Mesenchymal stem cell (in vitro differentiated cells and primary cell): Measurements from ENCODE around the gene PTTG1IP2.
"Not testable (repeated sequence)": the region's sequence is repeated elsewhere in the genome, so short reads cannot be mapped to it uniquely, and the experiment has no call there.

Source experiments
- DNase-seq: peaks from one replicate; pipeline ENCODE4 v3.0.0-alpha.2; 2013
- H2AFZ ChIP-seq: one replicate; pipeline ENCODE4 v1.6.1; 2013; ENCODE audit warnings: low read depth, mild to moderate bottlenecking, control low read depth, inconsistent platforms, low read length, moderate library complexity
- H2AK5ac ChIP-seq: 2 replicates; pipeline ENCODE4 v1.6.1; 2013; ENCODE audit warnings: low read length, moderate library complexity, mild to moderate bottlenecking, inconsistent platforms; ENCODE audit not compliant: severe bottlenecking
- H2BK120ac ChIP-seq: one replicate; pipeline ENCODE4 v1.6.1; 2013; ENCODE audit warnings: low read depth, mild to moderate bottlenecking, inconsistent platforms, low read length, moderate library complexity
- H2BK12ac ChIP-seq, 2 experiments: one replicate each; pipeline ENCODE4 v1.6.1; 2013; ENCODE audit warnings: inconsistent platforms in 2 of 2, low read length in 2 of 2, mild to moderate bottlenecking in 2 of 2, moderate library complexity in 2 of 2, control low read depth in 1 of 2
- H2BK15ac ChIP-seq: one replicate; pipeline ENCODE4 v1.6.1; 2013; ENCODE audit warnings: mild to moderate bottlenecking, low read depth, inconsistent platforms; ENCODE audit not compliant: poor library complexity, severe bottlenecking
- H2BK5ac ChIP-seq: 2 replicates; pipeline ENCODE4 v1.6.1; 2013; ENCODE audit warnings: low read depth, mild to moderate bottlenecking, low read length, control low read depth, inconsistent platforms; ENCODE audit not compliant: poor library complexity, severe bottlenecking
- H3K14ac ChIP-seq, 2 experiments: one replicate each; pipeline ENCODE4 v1.6.1; 2013; ENCODE audit warnings: inconsistent platforms in 2 of 2, low read length in 2 of 2, control low read depth in 1 of 2, mild to moderate bottlenecking in 1 of 2, moderate library complexity in 1 of 2
- H3K18ac ChIP-seq, 2 experiments: one replicate each; pipeline ENCODE4 v1.6.1; 2013; ENCODE audit warnings: inconsistent platforms in 2 of 2, low read length in 2 of 2, control low read depth in 1 of 2, low read depth in 1 of 2, mild to moderate bottlenecking in 1 of 2
- H3K23ac ChIP-seq, 2 experiments: one replicate each; pipeline ENCODE4 v1.6.1; 2013; ENCODE audit warnings: inconsistent platforms in 2 of 2, low read length in 2 of 2, mild to moderate bottlenecking in 2 of 2, moderate library complexity in 2 of 2, control low read depth in 1 of 2
- H3K27ac ChIP-seq: 2 replicates; pipeline ENCODE4 v1.5.1; 2013; ENCODE audit warnings: mild to moderate bottlenecking, moderate library complexity, low read length, control low read depth, inconsistent platforms; ENCODE audit not compliant: poor library complexity, severe bottlenecking
- H3K27me3 ChIP-seq, 2 experiments: 2 replicates each; pipeline versions ENCODE4 v1.6.1 to v1.7.0; 2013; ENCODE audit warnings: low read length in 2 of 2, mild to moderate bottlenecking in 2 of 2, moderate library complexity in 2 of 2, control low read depth in 1 of 2, inconsistent platforms in 1 of 2; ENCODE audit not compliant: control insufficient read depth in 1 of 2, insufficient read depth in 1 of 2
- H3K36me3 ChIP-seq, 2 experiments: 2 replicates each; pipeline versions ENCODE4 v1.6.1 to v1.7.0; 2013; ENCODE audit warnings: low read length in 2 of 2, control low read depth in 1 of 2, inconsistent platforms in 1 of 2, low read depth in 1 of 2, mild to moderate bottlenecking in 1 of 2; ENCODE audit not compliant: insufficient read depth in 2 of 2, control insufficient read depth in 1 of 2
- H3K4ac ChIP-seq, 2 experiments: one replicate each; pipeline ENCODE4 v1.6.1; 2013; ENCODE audit warnings: inconsistent platforms in 2 of 2, low read length in 2 of 2, mild to moderate bottlenecking in 2 of 2, moderate library complexity in 2 of 2, control low read depth in 1 of 2, low read depth in 1 of 2
- H3K4me1 ChIP-seq: 2 replicates; pipeline ENCODE4 v1.6.1; 2013; ENCODE audit warnings: low read depth, low read length, control low read depth; ENCODE audit not compliant: control insufficient read depth, insufficient read depth
- H3K4me2 ChIP-seq: 2 replicates; pipeline ENCODE4 v1.6.1; 2013; ENCODE audit warnings: low read length, mild to moderate bottlenecking, inconsistent platforms; ENCODE audit not compliant: poor library complexity, severe bottlenecking
- H3K4me3 ChIP-seq, 2 experiments: 2 replicates each; pipeline versions ENCODE4 v1.5.1 to v1.7.0; 2013; ENCODE audit warnings: low read length in 2 of 2, mild to moderate bottlenecking in 2 of 2, control low read depth in 1 of 2, low read depth in 1 of 2; ENCODE audit not compliant: insufficient read depth in 1 of 2
- H3K79me1 ChIP-seq: replicated peaks from 2 replicates; pipeline ENCODE4 v1.6.1; 2013; ENCODE audit warnings: mild to moderate bottlenecking, control low read depth, low read length, inconsistent platforms; ENCODE audit not compliant: poor library complexity, severe bottlenecking
- H3K9ac ChIP-seq: 2 replicates; pipeline ENCODE4 v1.7.0; 2013; ENCODE audit warnings: mild to moderate bottlenecking, low read length, moderate library complexity
- H3K9me3 ChIP-seq: 2 replicates; pipeline ENCODE4 v1.7.0; 2013; ENCODE audit warnings: mild to moderate bottlenecking, low read length; ENCODE audit not compliant: control insufficient read depth
- H4K8ac ChIP-seq: one replicate; pipeline ENCODE4 v1.6.1; 2013; ENCODE audit warnings: inconsistent platforms, mild to moderate bottlenecking, low read length, moderate library complexity
- H4K91ac ChIP-seq: one replicate; pipeline ENCODE4 v1.6.1; 2013; ENCODE audit warnings: mild to moderate bottlenecking, low read length, inconsistent platforms
- WGBS: methylation state at CpG from one replicate; pipeline ENCODE4 v1.1.7; 2013; ENCODE audit warnings: mixed read lengths; 5-methylcytosine and 5-hydroxymethylcytosine counted together

The PTTG1IP2 gene

GRCh38 chr7:90458104-90458503 is 11.3 kb upstream of the PTTG1IP2 start:
- Histone ChIP-seq H4K8ac (no peak overlapping the region), H3K4me3 (no peak overlapping the region), H3K27me3 (no peaks in the 10 kb centered on the region), H4K91ac (no peak overlapping the region), H2AFZ (no peak overlapping the region), H3K36me3 (no peaks in the 10 kb centered on the region), H2BK120ac (no peak overlapping the region), H3K4ac (no peak overlapping the region), H3K18ac (no peak overlapping the region), H3K14ac (no peak overlapping the region), H3K79me1 (no peaks in the 10 kb centered on the region), H2BK15ac (no peak overlapping the region), H2BK5ac (no peak overlapping the region), H3K9me3 (no peaks in the 10 kb centered on the region), H2AK5ac (no peak overlapping the region), H3K9ac (no peak overlapping the region), H3K4me2 (no peak overlapping the region), H3K23ac (no peak overlapping the region), H3K4me1 (no peaks in the 10 kb centered on the region), H2BK12ac (no peak overlapping the region), H3K27ac (no peak overlapping the region)
- no peak for DNase-seq
- 78% methylated on average over 2 of the region's 2 CpGs for WGBS

GRCh38 chr7:90459888-90460287 is 9.6 kb upstream of the PTTG1IP2 start:
- no peak overlapping the region for H2BK120ac ChIP-seq
- no peak overlapping the region for H3K9ac ChIP-seq
- H3K27me3 ChIP-seq, result no peaks in the 10 kb centered on the region
- 77% methylated on average over 3 of the region's 4 CpGs for WGBS
- no peak overlapping the region for H3K27ac ChIP-seq
- H2BK15ac ChIP-seq, result no peak overlapping the region
- no peak overlapping the region for H4K8ac ChIP-seq
- H3K36me3 ChIP-seq, result no peaks in the 10 kb centered on the region
- no peak overlapping the region for H3K23ac ChIP-seq
- no peak overlapping the region for H2BK5ac ChIP-seq
- H3K14ac ChIP-seq, result no peak overlapping the region
- H2AK5ac ChIP-seq, result no peak overlapping the region
- no peak overlapping the region for H3K4ac ChIP-seq
- H3K79me1 ChIP-seq, result no peaks in the 10 kb centered on the region
- no peak overlapping the region for H2BK12ac ChIP-seq
- H4K91ac ChIP-seq, result no peak overlapping the region
- no peak overlapping the region for H3K4me2 ChIP-seq
- H3K9me3 ChIP-seq, result no peaks in the 10 kb centered on the region
- no peak overlapping the region for H2AFZ ChIP-seq
- no peaks in the 10 kb centered on the region for H3K4me1 ChIP-seq
- H3K18ac ChIP-seq, result no peak overlapping the region
- no peak for DNase-seq
- no peak overlapping the region for H3K4me3 ChIP-seq

DNA sequence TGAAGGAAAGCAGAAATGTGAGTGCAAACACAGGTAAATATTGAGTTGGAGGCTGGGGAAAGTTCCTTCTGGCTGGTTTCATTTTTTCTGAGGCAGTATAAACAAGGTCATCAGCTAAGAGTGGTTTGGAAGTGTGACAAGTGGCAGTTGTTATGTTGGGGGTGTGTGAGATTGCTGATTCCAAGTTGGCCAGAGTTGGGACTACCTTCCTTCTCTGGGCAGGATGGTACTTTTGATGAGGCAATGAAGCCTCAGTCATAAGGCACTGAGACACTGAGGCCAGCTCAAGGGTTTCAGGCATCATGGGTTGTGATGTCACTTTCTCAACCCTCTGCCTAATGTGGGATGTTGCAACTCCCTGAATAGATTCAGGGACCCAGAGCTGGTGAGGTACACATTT is 8.2 kb upstream of the PTTG1IP2 start:
- H2BK15ac ChIP-seq, result no peak overlapping the region
- H3K79me1 ChIP-seq, result no peaks in the 10 kb centered on the region
- H2BK5ac ChIP-seq, result no peak overlapping the region
- no peak overlapping the region for H3K9ac ChIP-seq
- no peaks in the 10 kb centered on the region for H3K9me3 ChIP-seq
- H2BK12ac ChIP-seq, result no peak overlapping the region
- no peak overlapping the region for H3K27ac ChIP-seq
- no peak for DNase-seq
- H3K4ac ChIP-seq, result no peak overlapping the region
- no peak overlapping the region for H2AFZ ChIP-seq
- H3K14ac ChIP-seq, result no peak overlapping the region
- no peak overlapping the region for H2BK120ac ChIP-seq
- H3K4me1 ChIP-seq, result no peaks in the 10 kb centered on the region
- no peaks in the 10 kb centered on the region for H3K27me3 ChIP-seq
- no peaks in the 10 kb centered on the region for H3K36me3 ChIP-seq
- no peak overlapping the region for H4K8ac ChIP-seq
- no peak overlapping the region for H3K4me3 ChIP-seq
- H4K91ac ChIP-seq, result no peak overlapping the region
- no peak overlapping the region for H2AK5ac ChIP-seq
- no peak overlapping the region for H3K23ac ChIP-seq
- no peak overlapping the region for H3K18ac ChIP-seq
- H3K4me2 ChIP-seq, result no peak overlapping the region

DNA sequence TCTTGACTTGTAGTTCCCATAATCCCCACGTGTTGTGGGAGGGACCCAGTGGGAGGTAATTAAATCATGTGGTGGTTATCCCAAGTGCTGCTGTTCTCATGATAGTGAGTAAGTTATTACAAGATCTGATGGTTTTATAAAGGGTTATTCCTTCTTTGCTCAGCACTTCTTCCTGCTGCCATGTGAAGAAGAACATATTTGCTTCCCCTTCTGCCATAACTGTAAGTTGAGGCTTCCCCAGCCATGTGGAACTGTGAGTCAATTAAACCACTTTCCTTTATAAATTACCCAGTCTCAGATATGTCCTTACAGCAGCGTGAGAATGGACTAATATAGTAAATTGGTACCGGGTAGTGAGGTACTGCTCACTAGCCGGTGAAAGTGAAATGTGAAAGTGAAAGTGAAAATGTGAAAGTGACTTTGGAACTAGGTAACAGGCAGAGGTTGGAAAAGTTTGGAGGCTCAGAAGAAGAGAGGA is 6.2 kb upstream of the PTTG1IP2 start:
- not testable (repeated sequence) for H2BK120ac ChIP-seq, H3K23ac ChIP-seq

More for the DNA sequence above, 6.2 kb upstream of the PTTG1IP2 start:
- H3K14ac ChIP-seq, H4K91ac ChIP-seq, H3K4me2 ChIP-seq, H2AK5ac ChIP-seq, H3K36me3 ChIP-seq, H3K27ac ChIP-seq, H3K79me1 ChIP-seq, H2BK15ac ChIP-seq, H2AFZ ChIP-seq, H3K18ac ChIP-seq, H3K4ac ChIP-seq, H2BK5ac ChIP-seq, H2BK12ac ChIP-seq, H3K9me3 ChIP-seq, H4K8ac ChIP-seq, H3K27me3 ChIP-seq, H3K4me1 ChIP-seq: not testable (repeated sequence)
- 93% methylated on average over 4 of the region's 4 CpGs for WGBS
- peak; percentile 45 for DNase-seq
- peak overlapping the region; percentile 86 for H3K9ac ChIP-seq
- peak overlapping the region in 1 of 2 experiments; percentile 79 for H3K4me3 ChIP-seq
